ENCODE measurements around the gene CADM1. TPM values are rescaled to one million over a fixed set of nuclear protein-coding genes. Genes with fewer than 3 reads are reported as not detected.

The CADM1 gene
- total RNA-seq, 1 experiment from 2014 or later = 12.9 TPM

DNA sequence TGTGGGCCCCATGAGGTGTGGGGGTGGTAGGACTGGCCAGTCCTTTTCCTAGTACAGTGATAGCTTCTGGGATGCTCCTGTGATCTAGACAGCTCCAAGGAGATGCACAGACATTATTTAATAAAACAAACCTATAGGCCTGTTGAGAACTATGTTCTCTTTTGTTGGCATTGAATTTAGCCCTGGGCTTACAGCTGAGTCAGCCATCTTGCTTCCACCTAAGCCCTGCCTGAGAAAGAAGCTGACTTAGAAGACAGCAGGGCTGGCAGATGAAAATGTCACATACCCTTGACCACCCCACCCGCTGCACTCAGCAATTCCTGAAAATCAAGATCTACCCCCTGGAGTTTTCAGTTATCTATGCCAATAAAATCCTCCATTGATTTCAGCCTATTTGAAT, 353.2 kb downstream of the CADM1 start:
- Histone ChIP-seq H3K36me3 (ENCODE audit: insufficient read depth, low read length, poor library complexity, severe bottlenecking) (no peaks in the 10 kb centered on the region), H3K9me3 (ENCODE audit: low read depth, low read length, poor library complexity, severe bottlenecking) (no peaks in the 10 kb centered on the region), H3K27me3 (replicated peaks; ENCODE audit: insufficient read depth, low read depth, low read length, poor library complexity) (no peaks in the 10 kb centered on the region), H3K4me3 (ENCODE audit: low read depth, low read length, poor library complexity, severe bottlenecking) (no peak overlapping the region), H3K27ac (ENCODE audit: low read depth, low read length, poor library complexity, severe bottlenecking) (no peak overlapping the region), H3K4me1 (ENCODE audit: insufficient read depth, low read length, poor library complexity, severe bottlenecking) (no peaks in the 10 kb centered on the region)
- intact Hi-C loops (cut with micrococcal nuclease; ENCODE audit: unreplicated experiment) = no loop called here
- DNase-seq (ENCODE audit: low spot score) = no peak
- no TSS peak for BruUV-seq (replicated peaks)
- POLR2A ChIA-PET (ENCODE audit: low non-redundant PET) = no interaction called here
- CTCF ChIA-PET = no interaction called here
- TF ChIP-seq, protein P1, sequence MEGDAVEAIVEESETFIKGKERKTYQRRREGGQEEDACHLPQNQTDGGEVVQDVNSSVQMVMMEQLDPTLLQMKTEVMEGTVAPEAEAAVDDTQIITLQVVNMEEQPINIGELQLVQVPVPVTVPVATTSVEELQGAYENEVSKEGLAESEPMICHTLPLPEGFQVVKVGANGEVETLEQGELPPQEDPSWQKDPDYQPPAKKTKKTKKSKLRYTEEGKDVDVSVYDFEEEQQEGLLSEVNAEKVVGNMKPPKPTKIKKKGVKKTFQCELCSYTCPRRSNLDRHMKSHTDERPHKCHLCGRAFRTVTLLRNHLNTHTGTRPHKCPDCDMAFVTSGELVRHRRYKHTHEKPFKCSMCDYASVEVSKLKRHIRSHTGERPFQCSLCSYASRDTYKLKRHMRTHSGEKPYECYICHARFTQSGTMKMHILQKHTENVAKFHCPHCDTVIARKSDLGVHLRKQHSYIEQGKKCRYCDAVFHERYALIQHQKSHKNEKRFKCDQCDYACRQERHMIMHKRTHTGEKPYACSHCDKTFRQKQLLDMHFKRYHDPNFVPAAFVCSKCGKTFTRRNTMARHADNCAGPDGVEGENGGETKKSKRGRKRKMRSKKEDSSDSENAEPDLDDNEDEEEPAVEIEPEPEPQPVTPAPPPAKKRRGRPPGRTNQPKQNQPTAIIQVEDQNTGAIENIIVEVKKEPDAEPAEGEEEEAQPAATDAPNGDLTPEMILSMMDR (conservative IDR thresholded peaks at IDR 0.05; ENCODE audit: low read depth, low read length) = no peak
- TF ChIP-seq EZH2 (IDR thresholded peaks at IDR 0.05; ENCODE audit: borderline replicate concordance, low read depth, low read length, poor library complexity, severe bottlenecking) = no peak

DNA sequence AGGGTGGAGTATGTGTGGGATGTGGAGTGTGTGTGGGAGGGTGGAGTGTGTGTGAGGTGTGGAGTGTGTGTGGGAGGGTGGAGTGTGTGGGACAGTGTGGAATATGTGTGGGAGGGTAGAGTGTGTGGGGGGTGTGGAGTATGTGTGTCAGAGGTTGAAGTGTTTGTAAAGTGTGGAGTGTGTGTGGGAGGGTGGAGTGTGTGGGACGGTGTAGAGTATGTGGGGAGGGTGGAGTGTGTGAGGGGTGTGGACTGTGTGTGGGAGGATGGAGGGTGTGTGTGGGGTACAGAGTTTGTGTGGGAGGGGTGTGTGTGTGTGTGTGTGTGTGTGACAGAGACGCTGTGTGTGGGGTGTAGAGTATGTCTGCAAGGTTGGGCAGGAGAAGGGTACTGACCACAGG, 355.5 kb downstream of the CADM1 start:
- ChIA-PET CTCF (no interaction called here), POLR2A (ENCODE audit: low non-redundant PET) (no interaction called here)
- Histone ChIP-seq H3K36me3 (ENCODE audit: insufficient read depth, low read length, poor library complexity, severe bottlenecking) (no peaks in the 10 kb centered on the region), H3K9me3 (ENCODE audit: low read depth, low read length, poor library complexity, severe bottlenecking) (no peaks in the 10 kb centered on the region), H3K4me1 (ENCODE audit: insufficient read depth, low read length, poor library complexity, severe bottlenecking) (no peaks in the 10 kb centered on the region), H3K27me3 (replicated peaks; ENCODE audit: insufficient read depth, low read depth, low read length, poor library complexity) (peaks cover 5% of the 10 kb centered on the region), H3K4me3 (ENCODE audit: low read depth, low read length, poor library complexity, severe bottlenecking) (no peak overlapping the region), H3K27ac (ENCODE audit: low read depth, low read length, poor library complexity, severe bottlenecking) (no peak overlapping the region)
- TF ChIP-seq, protein P1 (conservative IDR thresholded peaks at IDR 0.05; ENCODE audit: low read depth, low read length) = no peak
- TF ChIP-seq EZH2 (IDR thresholded peaks at IDR 0.05; ENCODE audit: borderline replicate concordance, low read depth, low read length, poor library complexity, severe bottlenecking) = no peak
- intact Hi-C loops (cut with micrococcal nuclease; ENCODE audit: unreplicated experiment) = loop anchor here (10.0 kb wide), 1 partner anchor 374 kb away; no protein-coding TSS in a partner anchor
- DNase-seq (ENCODE audit: low spot score) = no peak
- no TSS peak for BruUV-seq (replicated peaks)

DNA sequence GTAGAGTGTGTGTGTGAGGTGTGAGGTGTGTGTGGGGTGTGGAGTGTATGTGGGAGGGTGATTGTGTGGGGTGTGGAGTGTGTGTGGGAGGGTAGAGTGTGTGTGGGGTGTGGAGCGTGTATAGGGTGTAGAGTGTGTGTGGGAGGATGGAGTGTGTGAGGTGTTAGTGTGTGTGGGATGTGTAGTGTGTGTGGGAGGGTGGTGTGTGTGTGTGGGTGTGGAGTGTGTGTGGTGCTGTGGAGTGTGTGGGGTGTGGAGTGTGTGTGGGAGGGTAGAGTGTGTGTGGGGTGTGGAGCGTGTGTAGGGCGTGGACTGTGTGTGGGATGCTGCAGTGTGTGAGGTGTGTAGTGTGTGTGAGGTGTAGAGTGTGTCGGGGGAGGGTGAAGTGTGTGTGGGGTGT, 356.1 kb downstream of the CADM1 start:
- TF ChIP-seq EZH2 (IDR thresholded peaks at IDR 0.05; ENCODE audit: borderline replicate concordance, low read depth, low read length, poor library complexity, severe bottlenecking) = no peak
- TF ChIP-seq, protein P1 (conservative IDR thresholded peaks at IDR 0.05; ENCODE audit: low read depth, low read length) = no peak
- ChIA-PET CTCF (no interaction called here), POLR2A (ENCODE audit: low non-redundant PET) (no interaction called here)
- Histone ChIP-seq H3K9me3 (ENCODE audit: low read depth, low read length, poor library complexity, severe bottlenecking) (no peaks in the 10 kb centered on the region), H3K36me3 (ENCODE audit: insufficient read depth, low read length, poor library complexity, severe bottlenecking) (no peaks in the 10 kb centered on the region), H3K4me3 (ENCODE audit: low read depth, low read length, poor library complexity, severe bottlenecking) (no peak overlapping the region), H3K4me1 (ENCODE audit: insufficient read depth, low read length, poor library complexity, severe bottlenecking) (no peaks in the 10 kb centered on the region), H3K27ac (ENCODE audit: low read depth, low read length, poor library complexity, severe bottlenecking) (no peak overlapping the region), H3K27me3 (replicated peaks; ENCODE audit: insufficient read depth, low read depth, low read length, poor library complexity) (peaks cover 5% of the 10 kb centered on the region)
- intact Hi-C loops (cut with micrococcal nuclease; ENCODE audit: unreplicated experiment) = loop anchor here (10.0 kb wide), 1 partner anchor 373 kb away; no protein-coding TSS in a partner anchor
- no peak for DNase-seq (ENCODE audit: low spot score)
- BruUV-seq (replicated peaks) = no TSS peak
